Measurements from ENCODE around the gene ZFP1.

The ZFP1 gene

GRCh38 chr16:75152635-75153034, 4.3 kb downstream of the ZFP1 start:
- H4K20me1 ChIP-seq (ENCODE audit: insufficient read depth), result no peaks in the 10 kb centered on the region
- no peak overlapping the region for H3K4me2 ChIP-seq
- no peaks in the 10 kb centered on the region for H3K27me3 ChIP-seq (ENCODE audit: insufficient read depth, low read depth)
- H2AFZ ChIP-seq (ENCODE audit: low read depth), result no peak overlapping the region
- TF ChIP-seq, protein P1, sequence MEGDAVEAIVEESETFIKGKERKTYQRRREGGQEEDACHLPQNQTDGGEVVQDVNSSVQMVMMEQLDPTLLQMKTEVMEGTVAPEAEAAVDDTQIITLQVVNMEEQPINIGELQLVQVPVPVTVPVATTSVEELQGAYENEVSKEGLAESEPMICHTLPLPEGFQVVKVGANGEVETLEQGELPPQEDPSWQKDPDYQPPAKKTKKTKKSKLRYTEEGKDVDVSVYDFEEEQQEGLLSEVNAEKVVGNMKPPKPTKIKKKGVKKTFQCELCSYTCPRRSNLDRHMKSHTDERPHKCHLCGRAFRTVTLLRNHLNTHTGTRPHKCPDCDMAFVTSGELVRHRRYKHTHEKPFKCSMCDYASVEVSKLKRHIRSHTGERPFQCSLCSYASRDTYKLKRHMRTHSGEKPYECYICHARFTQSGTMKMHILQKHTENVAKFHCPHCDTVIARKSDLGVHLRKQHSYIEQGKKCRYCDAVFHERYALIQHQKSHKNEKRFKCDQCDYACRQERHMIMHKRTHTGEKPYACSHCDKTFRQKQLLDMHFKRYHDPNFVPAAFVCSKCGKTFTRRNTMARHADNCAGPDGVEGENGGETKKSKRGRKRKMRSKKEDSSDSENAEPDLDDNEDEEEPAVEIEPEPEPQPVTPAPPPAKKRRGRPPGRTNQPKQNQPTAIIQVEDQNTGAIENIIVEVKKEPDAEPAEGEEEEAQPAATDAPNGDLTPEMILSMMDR (conservative IDR thresholded peaks at IDR 0.05; ENCODE audit: low read depth, low read length), result no peak
- peaks cover 3% of the 10 kb centered on the region; the same call in 1 of the 2 replicates for H3K36me3 ChIP-seq (ENCODE audit: insufficient read depth)
- no peak overlapping the region for H3K9ac ChIP-seq
- peaks cover 6% of the 10 kb centered on the region for H3K4me1 ChIP-seq (ENCODE audit: low read depth, poor library complexity, severe bottlenecking)
- H3K79me2 ChIP-seq (ENCODE audit: insufficient read depth, low read depth), result peaks cover 19% of the 10 kb centered on the region; the same call in 1 of the 2 replicates
- no peak overlapping the region for H3K4me3 ChIP-seq (IDR thresholded peaks at IDR 0.05; ENCODE audit: insufficient read depth, low read depth, low read length)
- no peak overlapping the region for H3K27ac ChIP-seq

DNA sequence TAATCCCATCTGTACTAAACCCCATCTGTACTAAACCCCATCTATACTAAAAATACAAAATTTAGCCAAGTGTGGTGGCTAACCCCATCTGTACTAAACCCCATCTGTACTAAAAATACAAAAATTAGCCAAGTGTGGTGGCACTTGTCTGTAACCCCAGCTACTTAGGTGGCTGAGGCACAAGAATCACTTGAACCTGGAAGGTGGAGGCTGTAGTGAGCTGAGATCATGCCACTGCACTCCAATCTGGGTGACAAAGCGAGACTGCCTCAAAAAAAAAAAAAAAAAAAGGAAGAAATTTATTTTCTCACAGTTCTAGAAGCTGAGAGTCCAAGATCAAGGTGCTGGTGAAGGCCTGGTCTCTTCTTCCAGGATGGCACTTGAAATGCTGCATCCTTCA, 12.1 kb downstream of the ZFP1 start:
- no peak overlapping the region for H3K9ac ChIP-seq
- H4K20me1 ChIP-seq (ENCODE audit: insufficient read depth), result no peaks in the 10 kb centered on the region
- H2AFZ ChIP-seq (ENCODE audit: low read depth), result no peak overlapping the region
- no peaks in the 10 kb centered on the region for H3K27me3 ChIP-seq (ENCODE audit: insufficient read depth, low read depth)
- no peak overlapping the region for H3K4me3 ChIP-seq (IDR thresholded peaks at IDR 0.05; ENCODE audit: insufficient read depth, low read depth, low read length)
- no peaks in the 10 kb centered on the region for H3K79me2 ChIP-seq (ENCODE audit: insufficient read depth, low read depth)
- no peak overlapping the region for H3K4me2 ChIP-seq
- TF ChIP-seq, protein P1 (conservative IDR thresholded peaks at IDR 0.05; ENCODE audit: low read depth, low read length), result no peak
- H3K27ac ChIP-seq, result no peak overlapping the region
- no peaks in the 10 kb centered on the region for H3K4me1 ChIP-seq (ENCODE audit: low read depth, poor library complexity, severe bottlenecking)
- H3K36me3 ChIP-seq (ENCODE audit: insufficient read depth), result no peaks in the 10 kb centered on the region

DNA sequence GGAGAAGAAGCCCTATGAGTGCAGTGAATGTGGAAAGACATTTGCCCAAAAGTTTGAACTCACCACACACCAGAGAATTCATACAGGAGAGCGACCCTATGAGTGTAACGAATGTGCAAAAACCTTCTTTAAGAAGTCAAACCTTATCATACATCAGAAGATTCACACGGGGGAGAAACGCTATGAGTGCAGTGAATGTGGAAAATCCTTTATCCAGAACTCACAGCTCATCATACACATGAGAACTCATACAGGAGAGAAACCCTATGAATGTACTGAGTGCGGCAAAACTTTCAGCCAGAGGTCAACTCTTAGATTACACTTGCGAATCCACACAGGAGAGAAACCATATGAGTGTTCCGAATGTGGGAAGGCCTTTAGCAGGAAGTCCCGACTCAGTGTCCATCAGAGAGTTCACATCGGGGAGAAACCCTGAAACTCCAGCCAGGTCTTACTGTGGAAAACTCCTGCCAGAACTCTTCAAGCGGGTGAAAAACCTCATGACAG, 21.6 kb downstream of the ZFP1 start:
- H3K4me2 ChIP-seq, result no peak overlapping the region
- H3K27me3 ChIP-seq (ENCODE audit: insufficient read depth, low read depth), result no peaks in the 10 kb centered on the region
- H3K4me1 ChIP-seq (ENCODE audit: low read depth, poor library complexity, severe bottlenecking), result no peaks in the 10 kb centered on the region
- H3K27ac ChIP-seq, result no peak overlapping the region
- no peak overlapping the region for H2AFZ ChIP-seq (ENCODE audit: low read depth)
- no peak overlapping the region for H3K4me3 ChIP-seq (IDR thresholded peaks at IDR 0.05; ENCODE audit: insufficient read depth, low read depth, low read length)
- H3K9ac ChIP-seq, result no peak overlapping the region
- H3K36me3 ChIP-seq (ENCODE audit: insufficient read depth), result peaks cover 12% of the 10 kb centered on the region; the same call in 1 of the 2 replicates
- TF ChIP-seq, protein P1 (conservative IDR thresholded peaks at IDR 0.05; ENCODE audit: low read depth, low read length), result no peak
- H3K79me2 ChIP-seq (ENCODE audit: insufficient read depth, low read depth), result no peaks in the 10 kb centered on the region
- H4K20me1 ChIP-seq (ENCODE audit: insufficient read depth), result no peaks in the 10 kb centered on the region

- Histone ChIP-seq H3K27me3 (ENCODE audit: insufficient read depth, low read depth) (no peaks in the 10 kb centered on the region), H3K36me3 (ENCODE audit: insufficient read depth) (0 out of 2 replicates have a peak, but pooled peaks cover 6% of the 10 kb centered on the region), H4K20me1 (ENCODE audit: insufficient read depth) (no peaks in the 10 kb centered on the region), H2AFZ (ENCODE audit: low read depth) (no peak overlapping the region), H3K4me1 (ENCODE audit: low read depth, poor library complexity, severe bottlenecking) (no peaks in the 10 kb centered on the region), H3K4me3 (IDR thresholded peaks at IDR 0.05; ENCODE audit: insufficient read depth, low read depth, low read length) (no peak overlapping the region), H3K79me2 (ENCODE audit: insufficient read depth, low read depth) (no peaks in the 10 kb centered on the region), H3K9ac (no peak overlapping the region), H3K4me2 (no peak overlapping the region), H3K27ac (no peak overlapping the region)
- TF ChIP-seq, protein P1 (conservative IDR thresholded peaks at IDR 0.05; ENCODE audit: low read depth, low read length), result no peak
These were observed 24.3 kb downstream of the ZFP1 start for GRCh38 chr16:75172578-75172977.

Measured in KMS-11 (cell line).